GM19240 (cell line): Measurements from ENCODE around the gene MOK.
A peak's percentile ranks its signal among the peaks of the same experiment; 100 is the strongest.
"Not testable (repeated sequence)": the region's sequence is repeated elsewhere in the genome, so short reads cannot be mapped to it uniquely, and the experiment has no call there.

Experiments used
- DNase-seq: peaks from one replicate; pipeline ENCODE4 v3.0.0; 2011; ENCODE audit warnings: low spot score; ENCODE audit not compliant: insufficient read length

MOK gene

GRCh38 chr14:102321456-102322422, 16.8 kb upstream of the MOK start:
- no peak for DNase-seq

GRCh38 chr14:102320671-102321455, 15.9 kb upstream of the MOK start:
- no peak for DNase-seq

DNA sequence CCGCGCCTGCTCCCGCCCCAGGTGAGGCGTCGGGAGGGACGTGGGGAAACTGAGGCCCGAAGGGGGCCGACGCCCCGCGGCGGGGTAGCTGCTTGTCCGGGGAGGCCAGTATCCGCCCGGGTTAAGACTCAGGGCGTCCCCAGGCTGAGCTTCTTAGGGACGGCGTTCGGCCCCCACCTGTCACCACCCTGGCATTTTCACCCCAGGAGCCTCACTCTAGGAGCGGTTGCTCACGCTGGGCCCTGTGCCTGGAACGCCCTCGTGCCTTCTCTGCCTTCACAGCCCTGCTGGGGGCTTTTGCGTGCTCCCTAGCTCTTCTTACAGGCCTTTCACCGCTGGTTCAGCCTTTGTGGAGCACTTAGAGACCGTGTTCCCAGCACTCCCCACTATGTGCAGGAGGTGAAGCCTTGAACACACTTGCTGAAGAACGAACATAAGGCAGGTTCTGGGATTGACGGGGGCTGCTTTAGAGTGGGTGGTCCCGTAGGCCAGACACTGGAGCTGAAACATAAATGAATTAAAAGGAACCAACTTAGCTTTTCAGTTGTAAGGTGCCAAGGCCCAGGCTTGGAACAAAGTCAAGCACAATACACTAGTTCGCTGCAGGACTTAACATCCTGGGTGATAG, 15.2 kb upstream of the MOK start:
- no peak for DNase-seq

DNA sequence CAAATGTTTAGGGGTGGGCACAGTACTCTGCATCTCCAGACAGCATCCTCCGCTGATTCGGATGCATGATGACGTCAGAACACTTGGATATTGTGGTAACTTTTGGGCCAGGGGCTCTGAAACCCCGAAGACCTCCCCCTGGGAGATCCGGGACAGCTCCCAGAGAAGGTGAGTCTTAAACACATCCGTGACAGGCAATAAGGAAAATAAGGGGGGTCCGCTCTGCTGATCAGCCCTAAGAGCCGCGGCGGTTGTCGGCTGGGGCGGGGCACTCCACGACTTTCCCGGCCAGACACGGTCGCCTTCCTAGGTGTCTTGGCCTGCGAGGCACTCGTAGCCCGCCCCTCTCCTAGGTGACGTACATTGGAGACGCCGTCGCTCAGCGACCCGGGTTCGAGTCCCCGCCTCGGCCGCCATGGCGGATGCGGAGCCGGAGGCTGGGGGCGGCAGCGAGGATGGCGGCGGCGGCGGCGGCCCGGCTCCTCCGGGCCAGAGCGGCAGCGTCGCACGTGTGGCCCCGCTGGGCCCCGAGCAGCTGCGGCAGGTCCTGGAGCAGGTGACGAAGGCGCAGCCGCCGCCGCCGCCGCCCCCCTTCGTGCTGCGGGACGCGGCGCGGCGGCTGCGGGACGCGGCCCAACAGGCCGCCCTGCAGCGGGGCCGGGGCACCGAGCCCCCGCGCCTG, 14.5 kb upstream of the MOK start, which contains the start of gene ZNF839:
Gene ZNF839, plus strand, starts transcription at position 396 of the 682 bp plus-strand sequence. Its CDS starts 20 bp downstream, at position 416.
- DNase-seq: peak; percentile 84

DNA sequence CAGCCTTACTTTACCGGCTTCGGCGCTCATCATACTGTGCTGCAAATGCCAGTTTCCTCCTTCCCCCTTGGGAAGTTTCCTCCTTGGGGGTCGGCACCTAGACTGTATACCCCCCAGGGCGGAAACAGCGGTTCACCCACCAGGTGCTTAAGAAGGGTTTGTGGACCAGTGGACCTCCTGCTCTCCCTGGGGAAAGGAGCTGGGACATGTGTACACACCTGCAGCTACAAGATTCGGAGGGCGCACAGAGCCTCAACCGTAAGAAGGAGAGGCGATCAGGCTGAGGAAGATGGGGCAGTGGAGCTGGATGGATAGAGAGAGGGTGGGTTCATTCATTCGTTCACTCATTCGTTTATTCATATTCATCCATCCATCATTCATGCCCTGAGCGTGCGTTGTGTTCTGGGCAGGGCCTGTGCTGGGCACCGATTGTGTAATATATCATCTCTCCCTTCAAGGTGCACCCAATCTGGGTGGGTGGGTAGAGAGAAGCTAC, 13.9 kb upstream of the MOK start:
- DNase-seq: no peak

- DNase-seq: no peak
Observed at GRCh38 chr14:102317564-102318248, 12.7 kb upstream of the MOK start.

- peak; percentile 81 for DNase-seq
Observed at GRCh38 chr14:102316743-102317563, 12.0 kb upstream of the MOK start.

DNA sequence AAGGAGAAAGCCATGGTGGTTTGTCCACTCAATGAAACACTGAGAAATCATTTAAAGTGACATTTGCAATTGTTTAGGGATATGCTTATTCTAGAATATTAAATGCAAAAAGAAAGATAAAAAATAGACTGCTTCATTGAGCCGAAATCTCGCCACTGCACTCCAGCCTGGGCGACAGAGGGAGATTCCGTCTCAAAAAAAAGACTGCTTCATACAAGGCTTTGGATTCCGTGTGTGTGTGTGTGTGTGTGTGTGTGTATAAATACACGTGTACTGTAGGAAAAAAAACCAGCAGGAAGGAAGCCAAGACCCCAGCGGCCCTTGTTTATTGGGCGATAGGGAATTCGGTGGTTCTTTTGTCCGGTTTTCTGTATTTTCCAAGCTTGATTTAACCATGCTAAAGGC, 11.4 kb upstream of the MOK start:
- no peak for DNase-seq

GRCh38 chr14:102315121-102315520, 10.2 kb upstream of the MOK start:
- DNase-seq: no peak

- DNase-seq: peak; percentile 67
Observed at GRCh38 chr14:102314242-102315011, 9.5 kb upstream of the MOK start.

DNA sequence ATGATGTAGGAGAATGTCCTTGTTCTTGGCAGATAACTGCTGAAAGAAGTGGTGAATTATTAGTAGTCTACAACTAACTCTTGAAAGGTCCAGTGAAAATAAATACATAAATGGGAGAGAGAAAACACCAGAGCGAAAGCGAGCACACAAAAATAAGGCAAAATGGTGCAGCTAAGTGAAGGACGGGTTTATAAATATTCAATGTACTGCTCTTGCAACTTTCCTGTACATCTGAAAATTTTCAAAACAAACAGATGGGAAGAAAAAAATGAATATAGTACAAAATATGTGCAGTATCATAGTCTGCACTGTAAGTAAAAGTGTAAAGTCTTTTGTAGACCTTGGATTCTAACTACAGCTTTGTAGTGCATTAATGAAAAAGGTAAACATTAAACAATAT, 1.3 kb downstream of the MOK start:
- DNase-seq: no peak

DNA sequence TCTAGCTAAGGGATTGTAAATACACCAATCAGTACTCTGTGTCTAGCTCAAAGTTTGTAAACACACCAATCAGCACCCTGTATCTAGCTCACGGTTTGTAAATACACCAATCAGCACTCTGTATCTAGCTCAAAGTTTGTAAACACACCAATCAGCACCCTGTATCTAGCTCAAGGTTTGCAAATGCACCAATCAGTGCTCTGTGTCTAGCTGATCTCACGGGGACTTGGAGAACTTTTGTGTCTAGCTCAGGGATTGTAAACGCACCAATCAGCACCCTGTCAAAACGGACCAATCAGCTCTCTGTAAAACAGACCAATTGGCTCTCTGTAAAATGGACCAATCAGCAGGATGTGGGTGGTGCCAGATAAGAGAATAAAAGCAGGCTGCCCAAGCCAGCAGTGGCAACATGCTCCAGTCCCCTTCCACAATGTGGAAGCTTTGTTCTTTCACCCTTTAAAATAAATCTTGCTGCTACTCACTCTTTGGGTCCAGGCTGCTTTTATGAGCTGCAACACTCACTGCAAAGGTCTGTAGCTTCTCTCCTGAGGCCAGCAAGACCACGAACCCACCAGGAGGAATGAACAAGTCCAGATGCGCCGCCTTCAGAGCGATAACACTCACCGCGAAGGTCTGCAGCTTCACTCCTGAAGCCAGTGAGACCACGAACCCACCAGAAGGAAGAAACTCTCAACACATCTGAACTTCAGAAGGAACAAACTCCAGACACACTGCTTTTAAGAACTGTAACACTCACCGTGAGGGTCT, 6.5 kb downstream of the MOK start:
- DNase-seq: not testable (repeated sequence)

GRCh38 chr14:102297436-102298170, 7.4 kb downstream of the MOK start:
- DNase-seq: no peak

DNA sequence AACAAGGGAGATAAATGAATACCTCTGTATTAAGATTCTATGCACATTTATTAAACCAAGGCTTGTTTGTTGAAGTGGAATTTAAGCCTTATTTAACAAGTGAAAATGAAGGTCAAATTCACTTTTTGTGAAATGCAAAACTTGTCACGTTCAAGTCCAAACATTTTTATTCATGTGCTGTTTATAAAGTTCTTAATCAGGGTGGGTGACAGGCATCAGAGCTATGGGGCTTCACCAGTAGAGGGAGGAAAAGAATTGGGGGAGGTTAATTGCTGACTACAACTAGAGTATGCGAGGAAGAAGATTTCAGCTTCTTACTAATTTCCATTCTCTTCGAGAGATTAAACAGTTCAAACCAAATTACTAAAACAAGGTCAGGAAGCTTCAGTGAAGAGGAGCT, 9.7 kb downstream of the MOK start:
- DNase-seq: no peak

GRCh38 chr14:102293781-102294180, 11.2 kb downstream of the MOK start:
- no peak for DNase-seq

GRCh38 chr14:102292441-102292840, 12.5 kb downstream of the MOK start:
- no peak for DNase-seq

DNA sequence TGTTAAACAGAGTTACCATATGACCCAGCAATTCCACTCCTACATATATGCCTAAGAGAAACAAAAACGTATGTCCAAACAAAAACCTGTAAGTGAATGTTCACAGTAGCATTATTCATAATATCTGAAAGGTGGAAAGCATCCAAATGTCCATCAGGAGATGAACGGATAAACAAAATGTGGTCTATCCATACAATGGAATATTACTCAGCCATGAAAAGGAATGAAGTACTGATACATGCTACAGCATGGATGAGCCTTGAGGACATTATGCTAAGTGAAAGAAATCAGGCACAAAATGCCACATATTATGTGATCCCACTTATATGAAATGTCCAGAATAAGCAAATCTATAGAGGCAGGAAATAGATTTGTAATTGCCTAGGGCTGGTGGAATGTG, 16.8 kb downstream of the MOK start:
- no peak for DNase-seq
